Measurements from ENCODE around the gene F7.
"Not testable (repeated sequence)": the region's sequence is repeated elsewhere in the genome, so short reads cannot be mapped to it uniquely, and the experiment has no call there.

F7 gene

GRCh38 chr13:113087923-113088690 lies 17.5 kb upstream of the F7 start:
- no peak for DNase-seq

GRCh38 chr13:113088691-113089020 lies 16.9 kb upstream of the F7 start:
- DNase-seq = no peak

GRCh38 chr13:113089693-113090414 lies 15.7 kb upstream of the F7 start:
- no peak for DNase-seq

- DNase-seq = no peak
Observed at GRCh38 chr13:113090415-113090770, 15.2 kb upstream of the F7 start.

- no peak for DNase-seq
Observed at GRCh38 chr13:113090806-113091205, 14.8 kb upstream of the F7 start.

- DNase-seq = no peak
Observed at GRCh38 chr13:113091211-113091771, 14.3 kb upstream of the F7 start.

- DNase-seq = no peak
Observed at GRCh38 chr13:113091891-113092775, 13.5 kb upstream of the F7 start.

- no peak for DNase-seq
Observed at GRCh38 chr13:113092776-113093579, 12.6 kb upstream of the F7 start.

- no peak for DNase-seq
Observed at GRCh38 chr13:113093580-113094409, 11.8 kb upstream of the F7 start.

GRCh38 chr13:113094410-113094800 lies 11.2 kb upstream of the F7 start:
- DNase-seq = no peak

- no peak for DNase-seq
Observed at GRCh38 chr13:113095146-113096051, 10.2 kb upstream of the F7 start.

GRCh38 chr13:113096052-113096744 lies 9.4 kb upstream of the F7 start:
- no peak for DNase-seq

- DNase-seq = no peak
Observed at GRCh38 chr13:113096745-113097305, 8.8 kb upstream of the F7 start.

GRCh38 chr13:113097651-113098050 lies 7.9 kb upstream of the F7 start:
- DNase-seq = no peak

- no peak for DNase-seq
Observed at GRCh38 chr13:113098162-113098732, 7.3 kb upstream of the F7 start.

GRCh38 chr13:113099142-113099541 lies 6.4 kb upstream of the F7 start:
- DNase-seq = no peak

- not testable (repeated sequence) for DNase-seq
Observed at GRCh38 chr13:113102302-113102701, 3.3 kb upstream of the F7 start.

- no peak for DNase-seq
Observed at GRCh38 chr13:113102727-113103126, 2.9 kb upstream of the F7 start.

GRCh38 chr13:113103646-113104045 lies 1.9 kb upstream of the F7 start:
- DNase-seq = no peak
